Neural cell (in vitro differentiated cells): ENCODE measurements around the gene CHMP4B. TPM values are rescaled to one million over a fixed set of nuclear protein-coding genes. Genes with fewer than 3 reads are reported as not detected.
A peak's percentile ranks its signal among the peaks of the same experiment; 100 is the strongest.

ENCODE experiments used
- H2AFZ ChIP-seq: fragments of 200-600, 300-800 bp; sonication (generic), shearing (Covaris generic); 2 replicates; pipeline ENCODE4 v1.6.0; 2014; ENCODE audit warnings: low read depth, mild to moderate bottlenecking, antibody characterized with exemption, low read length, moderate library complexity
- H3F3A ChIP-seq: fragments of 200-600 bp; shearing (Covaris generic); 2 replicates; pipeline ENCODE4 v1.6.1; 2016; ENCODE audit warnings: mild to moderate bottlenecking, moderate library complexity, mixed read lengths, antibody characterized with exemption, low read length; ENCODE audit not compliant: insufficient read depth, poor library complexity, severe bottlenecking
- H3K27ac ChIP-seq: fragments of 200-600, 300-800 bp; sonication (generic), shearing (Covaris generic); 2 replicates; pipeline ENCODE4 v1.5.1; 2014; ENCODE audit warnings: mild to moderate bottlenecking, low read length, moderate library complexity
- H3K27me3 ChIP-seq: fragments of 300-800, 200-600 bp; sonication (generic), shearing (Covaris generic); 2 replicates; pipeline ENCODE4 v1.6.0; 2014; ENCODE audit warnings: mild to moderate bottlenecking, low read depth, low read length, moderate library complexity; ENCODE audit not compliant: insufficient read depth
- H3K36me3 ChIP-seq: fragments of 300-800, 200-600 bp; sonication (generic), shearing (Covaris generic); 2 replicates; pipeline ENCODE4 v1.5.1; 2014; ENCODE audit warnings: mild to moderate bottlenecking, antibody characterized with exemption, low read length, moderate library complexity; ENCODE audit not compliant: insufficient read depth
- H3K4me2 ChIP-seq: fragments of 300-800, 200-600 bp; sonication (generic), shearing (Covaris generic); 2 replicates; pipeline ENCODE4 v1.6.0; 2014; ENCODE audit warnings: mild to moderate bottlenecking, low read length
- H3K4me3 ChIP-seq: fragments of 300-800, 200-600 bp; sonication (generic), shearing (Covaris generic); 2 replicates; pipeline ENCODE4 v1.5.1; 2014; ENCODE audit warnings: mild to moderate bottlenecking, low read length, moderate library complexity
- H3K79me2 ChIP-seq: fragments of 200-600 bp; shearing (Covaris generic); replicated peaks from 2 replicates; pipeline ENCODE4 v1.6.0; 2014; ENCODE audit warnings: mild to moderate bottlenecking, low read length, moderate library complexity; ENCODE audit not compliant: insufficient read depth
- H3K9ac ChIP-seq: fragments of 300-800, 200-600 bp; sonication (generic), shearing (Covaris generic); 2 replicates; pipeline ENCODE4 v1.6.1; 2016; ENCODE audit warnings: mild to moderate bottlenecking, low read length, mixed read lengths
- H3K9me2 ChIP-seq: fragments of 200-600 bp; shearing (Covaris generic); 2 replicates; pipeline ENCODE4 v1.6.1; 2016; ENCODE audit warnings: mild to moderate bottlenecking, low read length, mixed read lengths; ENCODE audit not compliant: insufficient read depth
- H3K9me3 ChIP-seq: fragments of 200-600, 300-800 bp; sonication (generic), shearing (Covaris generic); 2 replicates; pipeline ENCODE4 v1.6.1; 2016; ENCODE audit warnings: mild to moderate bottlenecking, mixed run types, low read length, moderate library complexity, mixed read lengths
- H4K20me1 ChIP-seq: fragments of 200-600 bp; shearing (Covaris generic); 2 replicates; pipeline ENCODE4 v1.6.1; 2016; ENCODE audit warnings: mild to moderate bottlenecking, mixed run types; ENCODE audit not compliant: insufficient read depth
- CTCF ChIP-seq: fragments of 450-650 bp; IDR thresholded peaks from 2 replicates; pipeline ENCODE4 v1.5.1; 2014; ENCODE audit warnings: antibody characterized with exemption, mild to moderate bottlenecking, moderate library complexity; ENCODE audit not compliant: poor library complexity, severe bottlenecking
- EP300 ChIP-seq: fragments of 450-650 bp; conservative IDR thresholded peaks from 2 replicates; pipeline ENCODE4 v1.6.1; 2014; ENCODE audit warnings: antibody characterized with exemption, mild to moderate bottlenecking, moderate library complexity; ENCODE audit not compliant: poor library complexity, severe bottlenecking
- EZH2 ChIP-seq: fragments of 200-600, 300-800 bp; shearing (Covaris generic), sonication (generic); IDR thresholded peaks from 2 replicates; pipeline ENCODE4 v1.6.1; 2014; ENCODE audit warnings: antibody characterized with exemption, low read length, borderline replicate concordance, mild to moderate bottlenecking; ENCODE audit not compliant: insufficient read depth, poor library complexity, severe bottlenecking
- MXI1 ChIP-seq: fragments of 450-650 bp; conservative IDR thresholded peaks from 2 replicates; pipeline ENCODE4 v1.6.1; 2014; ENCODE audit warnings: antibody characterized with exemption, mild to moderate bottlenecking; ENCODE audit not compliant: poor library complexity, severe bottlenecking
- POLR2AphosphoS5 ChIP-seq: IDR thresholded peaks from 2 replicates; pipeline ENCODE4 v1.6.1; 2012
- RAD21 ChIP-seq: fragments of 450-650 bp; conservative IDR thresholded peaks from 2 replicates; pipeline ENCODE4 v1.6.1; 2014; ENCODE audit warnings: antibody characterized with exemption, mild to moderate bottlenecking, moderate library complexity
- REST ChIP-seq: IDR thresholded peaks from 2 replicates; pipeline ENCODE4 v1.6.1; 2012; ENCODE audit warnings: borderline replicate concordance
- SMC3 ChIP-seq: fragments of 450-650 bp; conservative IDR thresholded peaks from 2 replicates; pipeline ENCODE4 v1.6.1; 2014; ENCODE audit warnings: antibody characterized with exemption, mild to moderate bottlenecking, moderate library complexity; ENCODE audit not compliant: poor library complexity
- TAF1 ChIP-seq: IDR thresholded peaks from 2 replicates; pipeline ENCODE4 v1.6.1; 2012; ENCODE audit warnings: low read depth
- polyA minus RNA-seq: library from RNA; depleted of rRNA, polyadenylated mRNA; stranded (reverse); fragments of >200 nt; gene quantifications from 2 replicates; pipeline ENCODE4 v1.2.3, GENCODE V29; 2014
- polyA plus RNA-seq: library from polyadenylated mRNA; depleted of rRNA; stranded (reverse); fragments of >200 nt; gene quantifications from 2 replicates; pipeline ENCODE4 v1.2.3, GENCODE V29; 2014

Gene CHMP4B
- polyA plus RNA-seq (78.9 and 83.8 TPM in 2 replicates), polyA minus RNA-seq (43.1 and 43.8 TPM in 2 replicates)

- Histone ChIP-seq H3K9me2 (no peaks in the 10 kb centered on the region), H3K4me2 (peak within 1 kb of the TSS; percentile 86), H3K79me2 (peaks cover 39% of the 10 kb centered on the region), H3F3A (no peaks in the 10 kb centered on the region), H3K27me3 (no peaks in the 10 kb centered on the region), H3K36me3 (no peaks in the 10 kb centered on the region), H2AFZ (peak within 1 kb of the TSS; percentile 60), H3K9ac (peak within 1 kb of the TSS; percentile 85), H3K4me3 (peak within 1 kb of the TSS; percentile 95), H4K20me1 (no peaks in the 10 kb centered on the region), H3K9me3 (no peaks in the 10 kb centered on the region), H3K27ac (peak within 1 kb of the TSS; percentile 63)
- TF ChIP-seq SMC3: peak; percentile 58
- peak; percentile 69 for TF ChIP-seq TAF1
- peak; percentile 74 for TF ChIP-seq MXI1
- TF ChIP-seq EZH2: no peak
- TF ChIP-seq CTCF: peak; percentile 45
- TF ChIP-seq REST: no peak
- peak; percentile 45 for TF ChIP-seq EP300
- peak; percentile 45 for TF ChIP-seq RAD21
- TF ChIP-seq POLR2AphosphoS5: peak; percentile 70
Observed at GRCh38 chr20:33810885-33811775, at the start of gene CHMP4B. Gene CHMP4B (plus strand): TSS chr20:33811348. CDS start chr20:33811469, 121 bp downstream.

GRCh38 chr20:33761698-33762250 is 49.4 kb upstream of the CHMP4B start:
- Histone ChIP-seq H3K27me3 (no peaks in the 10 kb centered on the region), H3K27ac (no peak overlapping the region), H4K20me1 (no peaks in the 10 kb centered on the region), H3K36me3 (peaks cover 4% of the 10 kb centered on the region), H3K9ac (no peak overlapping the region), H3K9me2 (no peaks in the 10 kb centered on the region), H3K79me2 (no peaks in the 10 kb centered on the region), H2AFZ (no peak overlapping the region), H3K9me3 (no peaks in the 10 kb centered on the region), H3F3A (no peaks in the 10 kb centered on the region), H3K4me3 (no peak overlapping the region), H3K4me2 (no peak overlapping the region)
- TF ChIP-seq RAD21 (no peak), CTCF (no peak), SMC3 (no peak), EP300 (no peak), TAF1 (no peak), REST (no peak), POLR2AphosphoS5 (no peak), EZH2 (no peak), MXI1 (no peak)
